A549 (cell line): ENCODE results near the gene ANKRD9. TPM values are rescaled to one million over a fixed set of nuclear protein-coding genes. Genes with fewer than 3 reads are reported as not detected.

Experiments
- ATAC-seq, 2 experiments: fragments of 200-7000 bp in 1 of 2; fragments of >200 bp in 1 of 2; cut with Nextera tagmentation in 1 of 2; cut with Tn5 transposase in 1 of 2; 3 replicates each; pipeline versions ENCODE4 v1.8.0 to v1.9.1; 2018 to 2020; ENCODE audit warnings: mild to moderate bottlenecking in 1 of 2, moderate library complexity in 1 of 2
- CTCF ChIA-PET: fragments of 300-600 bp; sonication (Branson Sonifier 250); formaldehyde crosslinking; extraction: SDS; loops from one replicate; lab custom pipeline; 2021; ENCODE audit warnings: antibody characterized with exemption, inconsistent platforms; lab: Yijun Ruan, JAX
- POLR2A ChIA-PET: fragments of 350-600 bp; formaldehyde crosslinking; extraction: SDS; loops from one replicate; lab custom pipeline; 2021; ENCODE audit warnings: antibody characterized with exemption, inconsistent platforms; lab: Yijun Ruan, JAX
- DNase-seq, 2 experiments: peaks; one replicate each; pipeline versions ENCODE4 v3.0.0 to v3.0.0-alpha.2; 2011 to 2016; ENCODE audit warnings: low read depth in 1 of 2, low spot score in 1 of 2
- FAIRE-seq: peaks from 2 replicates; lab custom pipeline; 2011; peaks lifted over from hg19 to GRCh38; lab: Jason Lieb, UNC
- H3K27ac ChIP-seq, 2 experiments: fragments of >200 bp; sonication (Bioruptor Twin); formaldehyde crosslinking; 3 replicates each; pipeline ENCODE4 v1.5.1; 2016 to 2017
- H3K4me1 ChIP-seq: fragments of >200 bp; sonication (Bioruptor Twin); formaldehyde crosslinking; 3 replicates; pipeline ENCODE4 v1.6.1; 2016
- H3K4me2 ChIP-seq: fragments of >200 bp; sonication (Bioruptor Twin); formaldehyde crosslinking; 3 replicates; pipeline ENCODE4 v1.6.1; 2016
- H3K4me3 ChIP-seq: fragments of >200 bp; sonication (Bioruptor Twin); formaldehyde crosslinking; 3 replicates; pipeline ENCODE4 v1.5.1; 2016
- H3K9me3 ChIP-seq: fragments of >200 bp; sonication (Bioruptor Twin); formaldehyde crosslinking; 3 replicates; pipeline ENCODE4 v1.6.1; 2016
- BCL3 ChIP-seq: fragments of >200 bp; sonication (Bioruptor Twin); formaldehyde crosslinking; IDR thresholded peaks from 3 replicates; pipeline ENCODE4 v1.6.1; 2016
- CBX2 ChIP-seq: fragments of 200-600 bp; sonication (generic); IDR thresholded peaks from 2 replicates; pipeline ENCODE4 v1.6.1; 2016; ENCODE audit warnings: low read depth, mild to moderate bottlenecking, borderline replicate concordance
- CHD2 ChIP-seq: fragments of 150-350 bp; IDR thresholded peaks from 2 replicates; pipeline ENCODE4 v1.6.1; 2014; ENCODE audit warnings: low read length; ENCODE audit not compliant: partially characterized antibody
- CHD4 ChIP-seq: fragments of 200-600 bp; sonication (generic); IDR thresholded peaks from 2 replicates; pipeline ENCODE4 v1.6.1; 2016; ENCODE audit warnings: antibody characterized with exemption, mild to moderate bottlenecking, borderline replicate concordance
- EP300 ChIP-seq, 2 experiments: fragments of >200 bp; sonication (Bioruptor Twin); formaldehyde crosslinking; IDR thresholded peaks; 2 replicates in 1 of 2; 3 replicates in 1 of 2; pipeline ENCODE4 v1.6.1; 2016 to 2017
- FOSB ChIP-seq: fragments of 250-450 bp; sonication (Bioruptor Pico); IDR thresholded peaks from 2 replicates; pipeline ENCODE4 v1.5.0; 2020; ENCODE audit warnings: mild to moderate bottlenecking, moderate library complexity
- FOSL2 ChIP-seq, 2 experiments: fragments of 450-650 bp in 1 of 2; fragments of >200 bp in 1 of 2; sonication (Bioruptor Twin) in 1 of 2; formaldehyde crosslinking; IDR thresholded peaks; 2 replicates each; pipeline versions ENCODE4 v1.5.0 to v1.6.1; 2016 to 2020; ENCODE audit warnings: mild to moderate bottlenecking in 1 of 2, moderate library complexity in 1 of 2
- HDAC2 ChIP-seq: fragments of 200-600 bp; sonication (generic); IDR thresholded peaks from 2 replicates; pipeline ENCODE4 v1.6.1; 2016
- HEYL ChIP-seq: fragments of 250-450 bp; sonication (Bioruptor Pico); IDR thresholded peaks from 2 replicates; pipeline ENCODE4 v1.8.0; 2021; ENCODE audit warnings: mild to moderate bottlenecking, moderate library complexity
- HMGXB4 ChIP-seq: fragments of 250-450 bp; sonication (Bioruptor Pico); IDR thresholded peaks from 2 replicates; pipeline ENCODE4 v1.5.0; 2021; ENCODE audit warnings: mild to moderate bottlenecking, moderate library complexity, borderline replicate concordance
- HOXB5 ChIP-seq: fragments of 250-450 bp; sonication (Bioruptor Pico); IDR thresholded peaks from 2 replicates; pipeline ENCODE4 v1.5.0; 2020; ENCODE audit warnings: mild to moderate bottlenecking, moderate library complexity
- JUN ChIP-seq, 2 experiments: fragments of >200 bp; sonication (Bioruptor Twin); formaldehyde crosslinking; IDR thresholded peaks; 2 replicates in 1 of 2; 3 replicates in 1 of 2; pipeline ENCODE4 v1.6.1; 2016 to 2017
- KDM1A ChIP-seq: fragments of 200-600 bp; sonication (generic); IDR thresholded peaks from 2 replicates; pipeline ENCODE4 v1.6.1; 2016; ENCODE audit warnings: low read depth, mild to moderate bottlenecking
- MAFK ChIP-seq: fragments of 450-650 bp; IDR thresholded peaks from 2 replicates; pipeline ENCODE4 v1.6.1; 2014; ENCODE audit not compliant: partially characterized antibody
- MAX ChIP-seq: IDR thresholded peaks from 2 replicates; pipeline ENCODE4 v1.6.1; 2012
- MAZ ChIP-seq: fragments of 150-350 bp; IDR thresholded peaks from 2 replicates; pipeline ENCODE4 v1.6.1; 2014; ENCODE audit warnings: antibody characterized with exemption, low read depth, low read length, borderline replicate concordance
- NFE2L2 ChIP-seq: fragments of 150-350 bp; conservative IDR thresholded peaks from 2 replicates; pipeline ENCODE4 v1.6.1; 2014; ENCODE audit warnings: low read length
- NR3C1 ChIP-seq: fragments of >200 bp; sonication (Bioruptor Twin); formaldehyde crosslinking; IDR thresholded peaks from 3 replicates; pipeline ENCODE4 v1.6.1; 2017
- PBX3 ChIP-seq: IDR thresholded peaks from 2 replicates; pipeline ENCODE4 v1.6.1; 2012
- POLR2A ChIP-seq: IDR thresholded peaks from 2 replicates; pipeline ENCODE4 v1.6.1; 2012; ENCODE audit warnings: mild to moderate bottlenecking, low read length
- RARB ChIP-seq: fragments of 250-450 bp; sonication (Bioruptor Pico); IDR thresholded peaks from 2 replicates; pipeline ENCODE4 v1.8.0; 2021; ENCODE audit warnings: mild to moderate bottlenecking, moderate library complexity
- SREBF2 ChIP-seq: fragments of 450-650 bp; IDR thresholded peaks from 2 replicates; pipeline ENCODE4 v1.6.1; 2014; ENCODE audit warnings: mild to moderate bottlenecking, moderate library complexity
- USF2 ChIP-seq: fragments of 450-650 bp; IDR thresholded peaks from 2 replicates; pipeline ENCODE4 v1.6.1; 2014; ENCODE audit warnings: antibody characterized with exemption
- WGBS: methylation state at CpG from one replicate; pipeline ENCODE4 v1.1.6; 2017; ENCODE audit errors: missing lambda C conversion rate; 5-methylcytosine and 5-hydroxymethylcytosine counted together
- polyA plus RNA-seq, 4 experiments: library from polyadenylated mRNA; depleted of rRNA in 3 of 4; stranded (reverse); fragments of >200 nt; fragmentation: RNase III in 1 of 4; extraction: RNeasy Plus Mini Kit Qiagen cat#74134 plus additional on column Dnase treatment in 1 of 4; gene quantifications; 2 replicates in 3 of 4; 3 replicates in 1 of 4; pipeline ENCODE4 v1.2.3, GENCODE V29; 2011 to 2017
- TF ChIP-seq, protein P1 (sequence below): fragments of >200 bp; sonication (Bioruptor Twin); formaldehyde crosslinking; IDR thresholded peaks from 3 replicates; pipeline ENCODE4 v1.5.1; 2016
- TF ChIP-seq, protein P2 (sequence below): fragments of >200 bp; sonication (Bioruptor Twin); formaldehyde crosslinking; IDR thresholded peaks from 2 replicates; pipeline ENCODE4 v1.6.1; 2016
- TF ChIP-seq, protein P3 (sequence below): fragments of 250-450 bp; sonication (Bioruptor Pico); IDR thresholded peaks from 2 replicates; pipeline ENCODE4 v1.5.0; 2020; ENCODE audit warnings: low read depth, mild to moderate bottlenecking, moderate library complexity

ANKRD9 gene
- polyA plus RNA-seq, 2 of the 4 experiments (the other 2 are of a cell fraction): 6.3 to 11.8 TPM

DNA sequence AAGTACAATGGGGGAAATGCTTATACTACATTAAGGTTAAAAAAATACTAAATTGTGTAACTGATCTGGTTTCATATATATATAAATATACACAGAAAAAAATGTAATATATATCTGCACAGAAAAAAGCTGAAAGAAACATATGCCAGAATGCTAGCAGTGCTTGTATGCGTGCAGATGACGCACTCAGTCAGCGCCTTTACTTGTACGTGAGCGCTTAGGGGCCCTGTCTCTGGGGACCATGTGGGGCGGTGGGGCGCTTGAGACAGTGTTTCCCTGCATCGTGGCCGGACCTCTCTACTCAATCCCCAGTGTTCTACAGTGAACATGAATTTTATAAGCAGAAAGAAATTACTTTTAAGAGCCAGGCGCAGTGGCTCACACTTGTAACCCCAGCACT is 7.0 kb downstream of the ANKRD9 start:
- no peak overlapping the region for H3K4me2 ChIP-seq
- ChIA-PET POLR2A (no interaction called here), CTCF (interaction anchor here (0.9 to 7.8 kb wide), 2 partner anchors 14 to 64 kb away, joined by 3 to 52 read pairs; no protein-coding TSS in a partner anchor)
- ATAC-seq (no peak), FAIRE-seq (no peak), DNase-seq (no peak)
- H3K9me3 ChIP-seq: no peaks in the 10 kb centered on the region
- no peak overlapping the region for H3K4me3 ChIP-seq
- no peaks in the 10 kb centered on the region for H3K4me1 ChIP-seq
- H3K27ac ChIP-seq: no peak overlapping the region
- WGBS: 96% methylated on average over 10 of the region's 10 CpGs
- TF ChIP-seq PBX3 (no peak), USF2 (no peak), HOXB5 (CRISPR knock-in tag) (no peak), EP300 (IDR thresholded peaks at IDR 0.05) (no peak), CHD4 (no peak), HEYL (CRISPR knock-in tag) (no peak), FOSB (no peak), CBX2 (no peak), NFE2L2 (no peak), NR3C1 (no peak), MAFK (no peak), MAZ (no peak), FOSL2 (IDR thresholded peaks at IDR 0.05) (no peak), FOSL2 (CRISPR knock-in tag; IDR thresholded peaks at IDR 0.05) (no peak)

DNA sequence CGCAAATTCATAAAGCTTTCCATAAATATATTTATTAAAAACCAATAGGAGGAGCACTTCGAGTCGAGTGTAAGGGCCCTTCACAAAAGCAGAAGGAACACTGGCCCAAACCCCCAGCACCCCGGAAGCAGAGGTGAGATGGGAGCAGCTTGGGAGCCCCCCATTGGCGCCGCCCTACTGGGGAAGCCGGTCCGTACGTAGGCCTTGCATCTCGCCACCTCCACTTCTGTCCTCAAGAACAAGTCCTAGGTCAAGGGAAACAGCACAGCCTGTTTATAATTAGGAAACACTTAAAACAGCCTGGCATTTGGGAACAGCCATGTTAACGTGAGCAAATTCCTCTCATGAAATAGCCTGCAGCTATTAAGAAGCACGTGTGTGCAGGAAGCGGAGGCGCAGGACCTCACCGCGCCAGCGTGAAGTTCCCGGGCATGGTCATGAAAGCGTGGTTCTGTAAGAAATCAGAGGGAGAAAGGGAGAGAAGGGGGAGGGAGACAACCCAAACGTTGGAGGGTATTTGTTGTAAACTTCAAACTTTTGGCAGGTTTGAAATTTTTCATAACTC is 7.7 kb downstream of the ANKRD9 start:
- ChIA-PET CTCF (interaction anchor here (0.9 to 7.8 kb wide), 4 partner anchors 14 to 64 kb away, joined by 3 to 52 read pairs (median 3); no protein-coding TSS in a partner anchor), POLR2A (no interaction called here)
- Histone ChIP-seq H3K9me3 (no peaks in the 10 kb centered on the region), H3K4me2 (no peak overlapping the region), H3K4me3 (no peak overlapping the region), H3K27ac (no peak overlapping the region), H3K4me1 (no peaks in the 10 kb centered on the region)
- ATAC-seq: no peak
- TF ChIP-seq, protein P1, sequence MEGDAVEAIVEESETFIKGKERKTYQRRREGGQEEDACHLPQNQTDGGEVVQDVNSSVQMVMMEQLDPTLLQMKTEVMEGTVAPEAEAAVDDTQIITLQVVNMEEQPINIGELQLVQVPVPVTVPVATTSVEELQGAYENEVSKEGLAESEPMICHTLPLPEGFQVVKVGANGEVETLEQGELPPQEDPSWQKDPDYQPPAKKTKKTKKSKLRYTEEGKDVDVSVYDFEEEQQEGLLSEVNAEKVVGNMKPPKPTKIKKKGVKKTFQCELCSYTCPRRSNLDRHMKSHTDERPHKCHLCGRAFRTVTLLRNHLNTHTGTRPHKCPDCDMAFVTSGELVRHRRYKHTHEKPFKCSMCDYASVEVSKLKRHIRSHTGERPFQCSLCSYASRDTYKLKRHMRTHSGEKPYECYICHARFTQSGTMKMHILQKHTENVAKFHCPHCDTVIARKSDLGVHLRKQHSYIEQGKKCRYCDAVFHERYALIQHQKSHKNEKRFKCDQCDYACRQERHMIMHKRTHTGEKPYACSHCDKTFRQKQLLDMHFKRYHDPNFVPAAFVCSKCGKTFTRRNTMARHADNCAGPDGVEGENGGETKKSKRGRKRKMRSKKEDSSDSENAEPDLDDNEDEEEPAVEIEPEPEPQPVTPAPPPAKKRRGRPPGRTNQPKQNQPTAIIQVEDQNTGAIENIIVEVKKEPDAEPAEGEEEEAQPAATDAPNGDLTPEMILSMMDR: peak; percentile 15; the same call in 1 of the 3 replicates
- TF ChIP-seq HOXB5 (CRISPR knock-in tag): no peak
- 87% methylated on average over 20 of the region's 20 CpGs for WGBS
- FAIRE-seq: no peak
- no peak for DNase-seq

DNA sequence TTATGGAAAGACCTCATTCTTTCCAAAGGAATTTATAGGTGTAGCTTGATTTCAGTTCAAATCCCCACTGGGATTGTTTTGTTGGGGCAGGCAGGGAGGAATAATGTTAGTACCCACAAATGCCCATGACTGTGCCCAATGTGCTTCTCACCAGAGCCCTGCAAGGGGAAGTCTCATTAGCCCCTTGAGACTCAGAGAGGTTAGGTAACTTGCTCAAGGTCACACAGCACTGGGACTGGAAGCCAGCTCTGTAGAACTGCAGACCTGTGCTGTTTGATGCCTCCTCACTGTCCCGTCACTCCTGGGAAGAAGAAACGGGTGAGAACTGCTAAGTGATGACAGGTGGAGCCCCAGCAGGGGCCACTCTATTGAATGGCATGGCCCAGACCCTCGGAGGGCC is 8.9 kb downstream of the ANKRD9 start:
- no peaks in the 10 kb centered on the region for H3K4me1 ChIP-seq
- H3K4me2 ChIP-seq: no peak overlapping the region
- no peaks in the 10 kb centered on the region for H3K9me3 ChIP-seq
- no peak overlapping the region for H3K27ac ChIP-seq
- 85% methylated on average over 3 of the region's 3 CpGs for WGBS
- ChIA-PET POLR2A (no interaction called here), CTCF (interaction anchor here (1.2 to 7.8 kb wide), 5 partner anchors 8 to 63 kb away, joined by 3 to 52 read pairs (median 6); no protein-coding TSS in a partner anchor)
- no peak for DNase-seq
- no peak for ATAC-seq
- no peak for FAIRE-seq
- H3K4me3 ChIP-seq: no peak overlapping the region
- TF ChIP-seq USF2 (no peak), JUN (IDR thresholded peaks at IDR 0.05) (no peak), SREBF2 (no peak), KDM1A (no peak), BCL3 (no peak), RARB (no peak), MAX (no peak), HMGXB4 (CRISPR knock-in tag) (no peak), POLR2A (no peak), CHD2 (no peak), HDAC2 (no peak)
- TF ChIP-seq, protein P2, sequence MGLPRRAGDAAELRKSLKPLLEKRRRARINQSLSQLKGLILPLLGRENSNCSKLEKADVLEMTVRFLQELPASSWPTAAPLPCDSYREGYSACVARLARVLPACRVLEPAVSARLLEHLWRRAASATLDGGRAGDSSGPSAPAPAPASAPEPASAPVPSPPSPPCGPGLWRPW: no peak
- TF ChIP-seq, protein P3, sequence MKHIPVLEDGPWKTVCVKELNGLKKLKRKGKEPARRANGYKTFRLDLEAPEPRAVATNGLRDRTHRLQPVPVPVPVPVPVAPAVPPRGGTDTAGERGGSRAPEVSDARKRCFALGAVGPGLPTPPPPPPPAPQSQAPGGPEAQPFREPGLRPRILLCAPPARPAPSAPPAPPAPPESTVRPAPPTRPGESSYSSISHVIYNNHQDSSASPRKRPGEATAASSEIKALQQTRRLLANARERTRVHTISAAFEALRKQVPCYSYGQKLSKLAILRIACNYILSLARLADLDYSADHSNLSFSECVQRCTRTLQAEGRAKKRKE (CRISPR knock-in tag): no peak
